ENCODE results near the gene GATB. TPM values are rescaled to one million over a fixed set of nuclear protein-coding genes. Genes with fewer than 3 reads are reported as not detected.

Gene GATB
- total and polyA plus RNA-seq, 2 donors (not counting 3 experiments of a cell fraction or from before 2014, with no cell fraction given) = 14.4 to 17.7 TPM

DNA sequence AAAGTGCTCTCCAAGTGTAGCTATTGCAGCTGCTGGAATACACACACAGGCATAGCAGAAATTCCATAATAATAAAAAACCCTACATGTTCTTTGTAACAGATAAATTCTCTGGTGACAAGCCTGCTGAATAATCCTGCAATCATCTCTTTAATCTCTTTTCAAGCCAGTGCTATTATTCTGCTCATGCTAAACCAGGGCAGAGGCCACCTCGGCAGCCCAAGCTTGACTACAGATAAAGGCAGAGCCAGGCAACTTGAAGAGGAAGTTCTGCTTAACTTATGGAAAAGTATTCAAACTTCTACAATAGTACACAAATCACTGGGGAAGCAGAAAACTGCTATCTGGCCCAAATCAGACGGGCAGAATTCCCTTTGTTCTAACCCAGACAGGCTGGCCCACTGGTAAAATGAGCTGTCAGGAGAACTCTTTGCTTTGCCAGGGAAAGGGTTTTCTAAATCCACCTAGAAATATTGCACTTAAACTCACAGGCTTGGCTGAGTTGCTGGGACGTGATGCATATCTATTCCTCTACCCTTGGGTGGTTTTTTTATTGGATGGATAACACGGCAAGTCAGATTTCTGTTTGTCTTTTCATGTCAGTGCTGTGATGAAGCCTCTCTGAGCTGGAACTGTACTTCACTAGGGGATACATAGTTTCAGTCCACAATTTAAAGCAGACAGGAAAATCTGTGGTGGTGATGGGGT, 70.5 kb downstream of the GATB start:
- peaks cover 13% of the 10 kb centered on the region for H3K4me1 ChIP-seq (ENCODE audit: control insufficient read depth, extremely low read depth, insufficient read depth, low read length)
- H3K27ac ChIP-seq (ENCODE audit: insufficient read depth, low read depth, low read length) = no peak overlapping the region
- no peak overlapping the region for H3K9ac ChIP-seq (replicated peaks; ENCODE audit: extremely low read depth, insufficient read depth, low read length)
- DNase-seq (ENCODE audit: low read depth, low spot score) (peak; percentile 75), FAIRE-seq (no peak)
- no peak overlapping the region for H3K4me3 ChIP-seq (replicated peaks in 1 of 3; ENCODE audit: insufficient read depth in 1 of 3, low read depth in 1 of 3, low read length in 3 of 3)
- CTCF ChIA-PET = interaction anchor here (1.3 kb wide), 1 partner anchor 111 kb away, joined by 3 read pairs; no protein-coding TSS in a partner anchor
- no peaks in the 10 kb centered on the region for H3K36me3 ChIP-seq (ENCODE audit: control insufficient read depth in 2 of 2, extremely low read depth in 1 of 2, insufficient read depth in 2 of 2, low read length in 2 of 2)
- dilution Hi-C loops (cut with MboI; ENCODE audit: extremely low pct_ligation_motif_present, low sequenced_read_pairs) = no loop called here
- no peaks in the 10 kb centered on the region for H3K9me1 ChIP-seq (replicated peaks; ENCODE audit: control insufficient read depth, extremely low read depth, insufficient read depth, low read length)
- H3K79me2 ChIP-seq (ENCODE audit: control insufficient read depth, insufficient read depth, low read length) = no peaks in the 10 kb centered on the region
- POLR2A ChIA-PET = no interaction called here
- intact Hi-C loops (cut with micrococcal nuclease) = no loop called here
- no peaks in the 10 kb centered on the region for H4K20me1 ChIP-seq (replicated peaks; ENCODE audit: control insufficient read depth, extremely low read depth, insufficient read depth, low read length)
- no peaks in the 10 kb centered on the region for H3K27me3 ChIP-seq (ENCODE audit: control insufficient read depth in 2 of 2, insufficient read depth in 2 of 2, low read length in 2 of 2)
- TF ChIP-seq MYC (IDR thresholded peaks at IDR 0.05; ENCODE audit: low read depth, low read length) (no peak), FOS (IDR thresholded peaks at IDR 0.05; ENCODE audit: borderline replicate concordance, insufficient read depth, low read length) (no peak), JUN (IDR thresholded peaks at IDR 0.05; ENCODE audit: borderline replicate concordance, insufficient read depth, insufficient read length, low read depth) (no peak), EZH2 (IDR thresholded peaks at IDR 0.05; ENCODE audit: borderline replicate concordance, low read depth, low read length, severe bottlenecking) (no peak), POLR2A (IDR thresholded peaks at IDR 0.05; ENCODE audit: low read depth, low read length) (no peak), GATA2 (IDR thresholded peaks at IDR 0.05; ENCODE audit: insufficient read depth, insufficient read length, low read depth, low read length) (no peak), POLR2AphosphoS5 (IDR thresholded peaks at IDR 0.05; ENCODE audit: insufficient read depth, low read depth, low read length) (no peak)
- TF ChIP-seq, protein P1, sequence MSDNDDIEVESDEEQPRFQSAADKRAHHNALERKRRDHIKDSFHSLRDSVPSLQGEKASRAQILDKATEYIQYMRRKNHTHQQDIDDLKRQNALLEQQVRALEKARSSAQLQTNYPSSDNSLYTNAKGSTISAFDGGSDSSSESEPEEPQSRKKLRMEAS (IDR thresholded peaks at IDR 0.05; ENCODE audit: insufficient read depth, insufficient read length) = no peak
- TF ChIP-seq, protein P2, sequence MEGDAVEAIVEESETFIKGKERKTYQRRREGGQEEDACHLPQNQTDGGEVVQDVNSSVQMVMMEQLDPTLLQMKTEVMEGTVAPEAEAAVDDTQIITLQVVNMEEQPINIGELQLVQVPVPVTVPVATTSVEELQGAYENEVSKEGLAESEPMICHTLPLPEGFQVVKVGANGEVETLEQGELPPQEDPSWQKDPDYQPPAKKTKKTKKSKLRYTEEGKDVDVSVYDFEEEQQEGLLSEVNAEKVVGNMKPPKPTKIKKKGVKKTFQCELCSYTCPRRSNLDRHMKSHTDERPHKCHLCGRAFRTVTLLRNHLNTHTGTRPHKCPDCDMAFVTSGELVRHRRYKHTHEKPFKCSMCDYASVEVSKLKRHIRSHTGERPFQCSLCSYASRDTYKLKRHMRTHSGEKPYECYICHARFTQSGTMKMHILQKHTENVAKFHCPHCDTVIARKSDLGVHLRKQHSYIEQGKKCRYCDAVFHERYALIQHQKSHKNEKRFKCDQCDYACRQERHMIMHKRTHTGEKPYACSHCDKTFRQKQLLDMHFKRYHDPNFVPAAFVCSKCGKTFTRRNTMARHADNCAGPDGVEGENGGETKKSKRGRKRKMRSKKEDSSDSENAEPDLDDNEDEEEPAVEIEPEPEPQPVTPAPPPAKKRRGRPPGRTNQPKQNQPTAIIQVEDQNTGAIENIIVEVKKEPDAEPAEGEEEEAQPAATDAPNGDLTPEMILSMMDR (IDR thresholded peaks at IDR 0.05; ENCODE audit: extremely low read depth in 1 of 2, insufficient read depth in 1 of 2, low read depth in 1 of 2, low read length in 2 of 2) = no peak
- no TSS peak for BruUV-seq (replicated peaks)
- H3K4me2 ChIP-seq (ENCODE audit: insufficient read depth, low read length) = no peak overlapping the region
- no peaks in the 10 kb centered on the region for H3K9me3 ChIP-seq (replicated peaks; ENCODE audit: control insufficient read depth, insufficient read depth, low read length)
- H2AFZ ChIP-seq (ENCODE audit: low read depth, low read length) = no peak overlapping the region
